Measurements from ENCODE around the gene POLN.

The POLN gene

DNA sequence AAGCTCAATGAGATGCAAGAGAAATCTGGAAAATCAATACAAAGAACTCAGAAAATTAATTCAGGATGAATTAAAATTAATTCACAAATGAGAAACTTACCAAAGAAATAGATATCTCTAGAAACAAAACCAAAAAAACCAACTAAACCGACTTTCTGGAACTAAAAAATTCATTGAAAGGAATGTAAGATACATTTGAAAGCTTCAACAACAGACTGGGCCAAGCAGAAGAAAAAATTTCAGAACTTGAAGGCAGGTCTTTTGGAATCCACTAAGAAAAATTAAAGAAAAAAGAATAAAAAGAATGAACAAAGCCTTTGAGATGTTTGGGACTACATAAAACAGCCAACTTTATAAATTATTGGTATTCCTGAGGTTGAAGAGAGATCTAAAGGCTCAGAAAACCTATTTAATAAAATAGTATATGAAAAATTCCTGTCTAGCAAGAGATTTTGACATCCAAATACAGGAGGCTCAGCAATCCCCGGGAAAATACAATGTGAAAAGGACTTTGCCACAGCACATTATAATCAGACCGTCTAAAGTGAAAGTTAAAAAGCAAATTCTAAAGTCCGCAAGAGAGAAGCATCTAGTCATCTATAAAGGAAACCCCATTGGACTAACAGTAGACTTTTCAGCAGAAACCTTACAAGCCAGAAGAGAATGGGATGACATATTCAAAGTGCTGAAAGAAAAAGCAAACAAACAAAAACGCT, 138.6 kb downstream of the POLN start:
- DNase-seq, result no peak

DNA sequence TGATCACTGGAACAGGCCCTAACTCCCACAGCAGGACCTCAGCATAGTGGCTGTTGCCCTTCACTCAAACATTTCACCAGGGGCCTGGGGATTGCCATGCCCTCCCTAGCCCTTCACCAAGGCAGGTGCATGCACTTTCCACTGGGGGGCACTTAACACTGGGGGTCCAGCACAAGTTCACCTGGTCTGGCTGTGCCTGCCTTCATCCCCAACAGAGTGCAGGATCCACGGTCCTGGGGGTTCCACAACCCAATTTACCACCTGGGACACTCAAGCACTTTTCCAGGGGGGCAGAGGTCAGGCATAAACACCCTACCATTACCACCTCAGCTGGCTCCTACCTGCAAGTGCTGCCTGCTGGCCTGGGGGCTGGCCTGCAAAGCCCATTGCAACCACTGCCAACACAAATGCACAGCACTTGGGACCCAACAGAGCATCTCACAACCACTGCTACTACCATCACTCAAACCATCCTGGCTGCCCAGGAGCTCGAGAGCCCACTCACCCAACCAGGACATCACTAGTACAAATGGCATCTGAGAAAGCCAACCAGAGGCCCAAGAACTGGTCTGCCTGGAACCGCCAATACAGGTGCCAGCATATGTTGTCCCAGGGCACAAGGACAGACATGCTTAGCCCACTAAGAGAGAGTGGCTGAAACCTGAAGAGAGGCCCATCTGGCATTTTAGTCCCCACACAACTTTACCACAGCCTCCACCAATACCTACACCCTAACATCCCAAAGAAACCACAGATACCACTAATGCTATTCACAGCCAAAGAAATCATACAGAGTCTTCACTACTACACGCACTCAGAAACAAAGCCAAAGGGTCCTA, 139.7 kb downstream of the POLN start:
- DNase-seq, result no peak

DNA sequence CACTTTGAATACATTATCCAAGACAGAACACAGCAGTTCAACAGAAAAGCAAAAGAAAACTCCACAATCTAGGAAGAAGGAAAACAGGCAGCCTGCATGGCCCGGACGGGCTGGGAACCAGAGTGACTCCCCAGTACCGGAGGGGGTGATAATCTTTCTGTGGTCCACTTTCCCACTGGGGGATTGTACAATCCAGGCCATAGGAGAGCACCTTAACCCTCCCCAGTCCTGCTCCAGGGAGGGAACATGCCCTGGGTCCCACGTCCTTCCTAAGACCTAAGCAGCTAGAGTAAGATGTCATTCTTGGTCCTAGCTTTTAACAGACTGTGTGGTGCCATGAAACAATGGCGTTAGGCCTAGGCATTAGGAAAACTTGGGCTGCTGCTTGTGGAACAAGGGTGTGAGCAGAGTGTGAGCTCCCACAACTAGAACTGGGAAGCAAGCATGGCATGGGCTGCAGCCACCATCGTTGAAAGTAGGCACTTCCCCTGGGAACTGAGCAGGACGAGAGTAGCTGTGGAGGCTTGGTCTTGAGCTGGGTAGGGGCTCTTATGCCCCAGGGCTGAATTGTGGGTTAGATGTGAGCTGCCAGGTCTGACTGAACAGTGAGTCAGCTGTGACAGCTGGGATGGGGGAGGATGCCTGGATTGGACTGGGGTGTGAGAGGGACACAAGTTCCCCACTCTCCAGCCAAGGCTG, 140.4 kb downstream of the POLN start:
- no peak for DNase-seq

DNA sequence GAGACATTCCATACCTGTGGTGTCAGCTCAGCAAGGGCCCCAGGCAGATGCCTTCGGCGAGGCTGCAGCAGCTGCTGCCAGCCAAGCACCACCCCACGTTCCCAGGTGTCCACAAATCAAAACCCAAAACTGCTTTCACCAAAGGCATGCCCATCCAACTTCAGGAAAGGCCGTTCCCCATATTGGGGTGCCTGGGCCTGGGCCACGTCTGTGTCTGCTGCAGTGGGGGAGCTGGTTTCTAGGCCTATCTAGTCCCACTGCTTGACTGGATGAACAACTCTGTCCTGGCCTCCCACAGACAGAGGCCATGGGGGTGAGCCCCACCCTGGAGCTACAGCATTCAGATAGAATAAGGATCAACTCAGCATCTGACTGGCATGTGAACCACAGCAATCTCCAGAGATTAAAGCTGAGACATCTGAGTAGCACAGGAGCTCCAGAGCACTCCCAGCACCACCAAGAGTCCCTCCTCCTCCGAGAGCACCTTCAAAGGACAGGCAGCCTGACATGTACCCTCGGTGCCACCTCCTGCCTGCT, 145.8 kb downstream of the POLN start:
- DNase-seq, result no peak

DNA sequence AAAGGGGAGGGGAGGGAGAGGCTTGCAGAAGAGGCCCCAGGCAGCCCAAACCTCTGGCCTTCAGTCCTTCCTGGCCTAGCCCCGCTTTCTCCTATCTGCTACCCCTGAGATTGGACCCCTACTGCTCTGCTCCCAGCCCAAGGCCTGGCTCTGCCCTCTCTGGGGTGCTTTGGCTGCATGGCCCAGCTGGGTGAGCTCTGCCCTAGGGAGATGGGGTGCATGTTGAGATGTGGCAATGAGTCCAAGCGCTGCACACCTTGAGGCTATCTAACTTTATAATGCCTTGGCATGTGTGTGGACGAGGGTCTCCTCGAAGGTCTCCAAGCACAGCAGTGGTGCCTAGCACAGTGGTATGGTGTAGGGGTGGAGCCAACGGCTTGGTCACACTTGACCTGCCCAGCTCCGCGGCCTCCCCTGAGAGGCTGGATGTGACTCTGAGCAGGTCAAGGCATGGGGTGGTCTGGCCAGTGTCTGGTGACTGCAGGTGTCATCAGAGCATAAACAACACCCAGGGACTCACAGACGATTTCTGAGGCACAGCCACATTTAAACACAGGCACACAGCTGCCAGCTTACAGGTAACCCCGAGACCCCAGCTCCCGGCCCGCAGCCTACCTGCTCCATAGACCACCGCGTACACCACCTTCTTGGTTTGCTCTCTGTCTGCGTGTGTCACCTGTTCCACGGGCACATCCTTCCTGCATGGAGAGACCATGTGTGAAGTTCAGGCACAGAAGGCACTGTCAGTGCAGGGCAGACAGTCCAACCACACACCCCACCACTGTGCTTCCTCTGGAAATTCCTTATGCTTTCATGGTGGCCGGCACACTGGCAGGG, 146.5 kb downstream of the POLN start:
- no peak for DNase-seq

DNA sequence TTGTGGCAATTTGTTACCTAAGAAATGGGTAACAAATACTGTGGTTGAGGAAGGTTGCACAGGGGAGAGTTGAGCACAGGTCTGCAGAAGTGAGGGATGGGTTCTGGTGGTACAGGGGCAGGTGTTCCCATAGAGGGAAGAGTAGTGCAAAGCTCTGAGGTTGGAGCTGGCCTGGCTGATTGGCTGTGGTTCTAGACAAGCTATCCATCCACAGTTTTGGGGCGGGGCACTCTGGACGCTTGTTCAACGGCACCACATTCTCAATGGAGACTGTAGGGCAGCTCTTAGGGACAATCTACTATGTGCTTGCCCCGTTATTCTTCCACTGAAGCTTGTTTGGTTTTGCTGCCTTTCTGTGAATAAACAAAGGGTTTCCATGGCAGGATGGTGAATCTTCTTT, 147.4 kb downstream of the POLN start:
- no peak for DNase-seq

DNA sequence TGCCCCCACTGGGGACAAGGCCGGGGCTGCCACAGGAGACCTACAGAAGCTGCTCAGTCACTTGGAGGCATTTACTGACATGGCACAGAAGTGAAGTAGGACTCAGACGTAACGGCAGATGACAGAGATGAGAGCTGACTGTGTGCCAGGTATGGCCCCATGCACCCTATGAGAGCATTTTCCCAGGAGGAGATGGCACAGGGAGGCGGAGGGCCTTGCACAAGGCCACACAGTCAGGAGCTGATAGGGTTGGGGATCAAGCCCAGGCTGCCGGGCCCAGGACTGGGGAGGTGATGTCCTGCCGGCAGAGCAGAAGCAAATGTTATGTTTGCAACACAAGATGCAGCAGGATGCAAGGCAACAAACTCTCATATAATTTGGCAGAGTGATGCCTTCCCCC, 148.7 kb downstream of the POLN start:
- no peak for DNase-seq

DNA sequence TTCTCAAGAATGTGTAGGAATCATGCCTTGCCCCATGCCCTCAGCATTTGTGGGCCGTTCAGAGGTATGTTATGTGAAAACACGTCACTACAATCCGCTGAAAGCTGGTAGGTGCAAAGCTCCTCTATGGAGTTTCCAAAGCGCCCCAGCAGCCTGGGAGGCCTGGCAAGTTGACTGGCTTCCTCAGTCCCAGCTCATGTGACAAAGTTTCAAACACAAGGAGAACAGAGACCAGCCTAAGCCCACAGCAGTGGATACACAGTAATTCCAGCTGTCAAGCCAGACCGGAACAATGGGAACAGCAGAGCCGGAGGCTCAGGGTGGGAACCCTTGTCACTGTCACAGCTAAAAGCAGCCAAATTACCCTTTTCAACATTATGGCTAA, 149.3 kb downstream of the POLN start:
- DNase-seq, result no peak

DNA sequence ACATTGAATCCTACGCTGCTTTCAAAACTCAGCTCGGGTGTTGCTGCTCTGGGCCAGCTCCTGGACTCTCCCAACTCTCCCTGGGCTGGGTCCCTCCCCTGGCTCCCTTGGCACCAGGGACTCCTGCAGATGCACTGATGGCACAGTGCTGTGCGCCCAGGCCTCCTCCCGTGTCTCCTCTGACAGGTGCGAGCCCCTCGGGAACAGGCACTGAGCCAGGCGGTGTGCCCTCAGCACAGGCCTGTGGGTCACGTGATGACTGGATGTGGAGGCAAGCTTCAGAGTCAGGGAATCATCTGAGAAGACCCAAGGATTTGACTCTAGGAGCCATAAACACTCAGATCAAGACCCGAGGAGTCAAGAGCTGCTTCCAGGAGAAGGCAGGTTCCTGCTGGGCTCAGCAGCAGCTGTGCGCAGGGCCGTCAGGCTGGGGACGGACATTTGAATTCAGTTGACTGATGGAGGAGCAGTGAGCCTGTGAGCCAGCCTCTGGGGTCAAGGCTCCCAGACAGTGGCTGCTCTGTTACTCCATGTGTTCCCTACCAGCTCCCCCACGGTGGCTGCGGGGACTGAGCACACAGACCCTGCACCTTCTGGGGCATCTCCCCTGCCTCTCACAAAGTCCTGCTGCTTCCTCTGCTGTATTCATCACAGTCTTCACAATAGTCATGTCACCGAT, 149.8 kb downstream of the POLN start:
- no peak for DNase-seq

DNA sequence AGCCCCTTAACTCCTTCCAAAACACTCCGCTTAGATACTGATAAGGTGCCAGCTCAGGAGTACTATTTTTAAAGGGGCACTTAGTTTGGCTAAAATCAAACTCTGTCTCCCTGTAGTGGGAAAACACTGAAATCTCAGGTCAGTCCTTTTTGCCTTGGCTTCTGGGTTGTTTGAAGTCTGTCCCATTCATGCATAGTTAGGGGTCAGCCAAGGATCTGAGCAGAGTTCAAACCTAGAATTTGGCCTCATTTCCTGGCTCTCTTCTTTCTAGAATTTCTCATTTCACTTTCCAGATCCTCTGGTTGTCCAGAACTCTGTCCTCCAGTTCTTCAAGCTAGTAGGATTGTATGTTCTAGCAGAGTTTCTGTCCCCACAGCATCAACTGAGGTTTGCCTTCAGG, 151.3 kb downstream of the POLN start:
- DNase-seq, result no peak

DNA sequence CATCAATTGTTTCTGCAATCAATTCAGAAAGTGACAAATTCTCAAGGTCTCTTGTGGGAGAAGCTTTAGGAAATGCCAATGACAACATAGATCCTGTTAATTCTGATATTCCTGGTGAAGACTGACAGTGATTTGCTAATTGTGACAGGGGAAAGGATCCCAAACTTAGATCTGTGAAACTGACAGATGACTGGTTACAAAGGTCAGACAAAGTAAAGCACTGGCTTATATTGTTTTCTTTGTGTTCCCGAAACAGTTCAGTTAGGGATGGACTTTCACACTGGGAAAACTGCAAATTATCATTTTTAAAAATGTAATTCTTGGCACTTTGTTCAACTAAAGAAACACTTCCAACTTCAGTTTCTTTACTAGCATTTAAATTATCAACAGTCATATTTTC, 152.7 kb downstream of the POLN start:
- DNase-seq, result no peak

DNA sequence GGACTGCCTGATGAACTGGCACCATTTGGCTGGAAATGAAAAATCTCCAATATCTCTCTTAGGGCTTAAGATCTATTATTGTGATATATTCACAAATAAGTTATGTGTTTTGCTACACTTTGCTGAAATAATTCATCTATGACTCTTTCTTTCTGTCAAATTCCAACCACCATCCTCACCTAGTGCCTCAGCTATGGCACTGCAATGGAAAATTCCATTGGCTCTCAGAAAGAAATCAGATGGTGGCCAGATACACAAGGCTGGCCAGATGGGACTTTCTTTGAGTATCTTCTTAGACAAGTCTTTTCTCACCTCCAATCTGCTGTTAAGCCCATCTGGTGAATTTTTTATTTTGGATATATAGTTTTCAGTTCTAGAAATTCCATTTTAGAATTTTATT, 154.8 kb downstream of the POLN start:
- DNase-seq, result no peak

DNA sequence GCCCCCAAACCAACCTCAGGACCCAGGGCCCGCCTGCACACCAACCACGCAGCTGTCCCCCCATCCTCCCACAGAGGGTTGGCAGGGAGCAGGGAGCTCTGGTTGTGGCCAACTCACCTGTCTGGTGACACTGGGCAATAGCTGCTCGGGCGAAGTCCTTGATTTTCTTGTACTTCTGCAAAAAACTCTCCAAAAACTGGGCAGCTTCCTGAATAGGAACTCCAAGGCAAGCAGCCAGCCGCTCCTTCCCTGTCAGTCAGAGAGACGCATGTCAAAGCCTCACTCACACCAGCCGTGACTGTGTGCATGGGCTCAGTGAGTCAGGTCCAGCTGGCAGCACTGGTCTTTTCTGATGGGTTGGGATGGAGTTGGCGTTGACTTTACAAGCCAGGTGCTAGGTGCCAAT, 156.4 kb downstream of the POLN start:
- DNase-seq, result no peak

DNA sequence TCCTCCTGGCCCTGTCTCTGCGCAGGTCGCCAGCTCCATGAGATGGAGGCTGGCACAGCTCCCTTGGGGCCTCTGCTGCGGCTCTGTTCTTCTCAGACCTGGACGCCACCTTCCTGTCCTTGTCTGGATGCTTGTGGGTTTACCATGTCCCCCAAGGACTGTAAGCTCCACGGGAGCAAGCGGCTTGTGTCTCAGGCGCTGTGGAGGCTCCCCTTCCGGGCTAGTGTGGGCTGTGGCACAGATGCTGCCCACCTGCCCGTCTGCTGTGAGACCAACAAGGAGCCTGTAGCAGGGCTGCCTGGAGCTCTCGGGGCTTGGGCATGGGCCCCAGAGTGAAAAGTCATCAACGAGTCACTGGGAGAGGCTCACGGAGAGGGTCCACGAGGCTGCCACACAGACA, 157.6 kb downstream of the POLN start:
- no peak for DNase-seq

DNA sequence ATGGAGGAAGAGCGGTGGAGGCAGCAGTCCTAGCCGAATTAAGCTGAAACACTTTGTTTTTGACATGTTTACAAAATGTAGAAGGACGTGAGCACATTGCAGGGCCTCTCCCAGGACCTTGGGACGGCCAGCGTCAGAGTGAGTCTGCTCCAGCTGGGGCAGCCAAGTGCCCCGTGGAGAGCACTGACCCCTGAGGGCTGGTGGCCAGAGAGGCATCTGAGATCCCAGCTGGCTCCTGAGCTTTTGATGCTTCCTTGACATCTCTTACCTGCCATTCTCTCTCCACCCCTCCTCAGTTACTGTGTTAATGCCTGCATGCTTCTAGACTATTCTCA, 158.1 kb downstream of the POLN start:
- no peak for DNase-seq

DNA sequence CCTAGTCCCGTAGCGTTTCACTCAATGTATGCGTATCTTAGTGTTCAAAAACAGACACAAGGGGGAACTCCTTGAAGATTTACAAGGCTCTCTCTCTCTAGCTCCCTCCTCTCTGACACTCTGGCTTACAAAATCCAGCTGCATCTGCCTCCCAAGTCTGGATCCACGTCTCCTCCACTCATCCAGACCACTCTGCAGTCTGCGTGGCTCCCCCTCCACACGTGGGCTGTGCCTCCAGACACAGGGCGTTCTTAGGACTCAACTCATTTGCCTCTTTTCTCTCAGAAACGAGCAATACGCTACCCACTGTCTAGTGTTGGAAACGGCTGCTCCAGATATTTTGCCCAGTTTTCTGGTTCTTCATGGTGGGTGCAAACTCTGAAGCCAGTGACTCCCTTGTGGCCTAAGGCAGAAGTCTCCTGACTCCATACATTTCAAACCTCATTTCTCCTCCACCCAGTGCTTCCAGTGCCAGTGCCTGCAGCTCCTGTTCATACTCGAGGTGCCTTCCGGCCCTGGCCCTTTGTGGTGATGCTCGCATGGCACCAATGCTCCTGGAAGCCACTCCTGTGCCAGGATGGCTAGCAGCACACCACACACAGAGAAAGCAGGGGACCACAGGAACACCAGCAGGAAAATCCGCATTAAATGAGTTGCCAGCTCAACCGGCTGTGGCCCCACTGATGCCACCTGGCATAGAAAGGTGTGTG, 158.7 kb downstream of the POLN start:
- no peak for DNase-seq

DNA sequence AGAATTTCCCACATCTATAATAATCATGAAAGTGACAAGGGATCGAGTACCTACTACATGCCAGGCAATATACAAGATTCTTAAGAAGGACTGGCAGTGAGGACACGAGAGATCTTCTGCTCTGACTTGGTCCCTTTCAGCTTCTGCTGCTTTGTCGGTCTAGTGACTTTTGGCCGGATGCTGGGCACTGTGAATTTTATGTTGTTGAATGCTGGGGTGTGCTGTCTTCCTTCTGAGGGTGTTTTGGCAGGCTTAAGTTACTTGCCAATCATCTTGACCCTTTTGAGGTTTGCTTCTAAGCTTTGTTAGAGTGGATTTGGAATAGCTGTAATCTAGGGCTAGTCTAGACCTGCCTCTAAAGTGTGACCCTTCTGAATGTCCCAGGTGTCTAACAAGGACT, 159.3 kb downstream of the POLN start:
- no peak for DNase-seq

DNA sequence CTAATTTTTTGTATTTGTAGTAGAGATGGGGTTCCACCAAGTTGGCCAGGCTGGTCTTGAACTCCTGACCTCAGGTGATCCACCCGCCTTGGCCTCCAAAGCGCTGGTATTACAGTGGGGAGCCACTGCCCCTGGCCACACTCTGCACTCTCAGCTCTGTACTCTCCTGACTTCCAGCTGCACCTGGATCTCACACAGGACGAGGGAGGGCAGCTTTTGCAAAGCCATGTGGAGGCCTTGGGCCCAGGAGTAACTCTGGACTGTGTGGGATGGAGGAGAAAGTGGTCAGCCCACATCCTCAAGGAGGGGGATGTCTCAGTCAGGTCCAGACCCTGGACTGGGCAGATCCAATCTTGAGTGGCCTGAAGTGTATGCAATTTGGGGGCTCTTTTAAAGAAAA, 159.8 kb downstream of the POLN start:
- no peak for DNase-seq

DNA sequence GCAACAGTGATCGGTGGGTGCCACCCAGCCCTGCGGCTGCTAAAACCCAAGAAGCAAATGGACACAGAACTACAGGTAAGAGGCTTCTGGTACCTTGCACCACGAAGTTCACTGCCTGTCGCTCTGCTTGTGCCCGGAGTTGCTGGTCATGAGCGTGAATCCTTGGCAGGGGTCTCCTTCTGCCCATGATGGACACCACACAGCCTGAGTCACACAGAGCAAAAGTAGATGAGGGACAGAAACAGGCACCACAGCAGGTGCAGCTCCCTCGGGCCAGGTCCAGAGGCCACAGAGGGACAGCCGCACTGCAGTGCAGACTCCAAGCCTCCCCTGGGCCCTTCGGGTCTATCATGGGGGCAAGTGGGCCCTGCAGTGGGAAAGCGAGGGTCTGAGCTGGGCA, 160.4 kb downstream of the POLN start:
- no peak for DNase-seq

DNA sequence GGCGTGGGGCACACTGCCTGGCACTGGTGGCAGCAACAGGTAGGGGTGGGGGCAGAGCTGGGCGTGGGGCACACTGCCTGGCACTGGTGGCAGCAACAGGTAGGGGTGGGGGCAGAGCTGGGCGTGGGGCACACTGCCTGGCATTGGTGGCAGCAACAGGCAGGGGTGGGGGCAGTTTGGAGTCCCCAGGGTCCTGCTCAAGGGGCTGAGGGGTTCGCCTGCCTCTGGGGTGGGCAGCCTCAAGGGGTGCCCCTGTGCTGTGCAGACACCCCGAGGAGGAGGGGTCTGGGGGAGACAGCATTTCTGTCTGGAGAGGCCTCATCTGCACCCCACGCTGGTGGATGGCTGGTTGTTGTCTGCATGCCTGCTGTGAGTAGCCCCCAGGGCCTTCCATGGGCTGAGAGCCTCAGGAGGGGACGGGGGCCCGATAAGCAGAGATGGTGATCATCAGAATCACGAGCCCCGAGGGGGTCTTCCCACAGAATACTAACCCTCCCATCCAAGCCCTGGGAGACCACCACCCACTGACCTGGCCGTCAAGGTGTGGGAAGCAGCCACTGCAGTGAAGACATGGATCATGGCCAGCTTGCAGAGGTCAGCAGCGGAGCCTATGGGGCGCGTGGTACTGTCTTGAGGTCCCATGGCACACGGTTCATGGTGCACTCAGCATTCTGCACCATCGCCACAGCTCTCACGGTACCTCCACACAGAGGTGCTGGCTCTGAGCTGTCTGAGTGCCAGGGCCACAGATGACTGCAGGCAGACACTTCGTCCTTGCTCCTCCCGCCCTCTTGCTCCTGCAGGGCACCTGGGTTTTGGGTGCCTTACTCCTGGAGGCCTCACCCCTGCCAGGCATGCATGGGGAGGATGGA, 161.3 kb downstream of the POLN start:
- DNase-seq, result no peak

DNA sequence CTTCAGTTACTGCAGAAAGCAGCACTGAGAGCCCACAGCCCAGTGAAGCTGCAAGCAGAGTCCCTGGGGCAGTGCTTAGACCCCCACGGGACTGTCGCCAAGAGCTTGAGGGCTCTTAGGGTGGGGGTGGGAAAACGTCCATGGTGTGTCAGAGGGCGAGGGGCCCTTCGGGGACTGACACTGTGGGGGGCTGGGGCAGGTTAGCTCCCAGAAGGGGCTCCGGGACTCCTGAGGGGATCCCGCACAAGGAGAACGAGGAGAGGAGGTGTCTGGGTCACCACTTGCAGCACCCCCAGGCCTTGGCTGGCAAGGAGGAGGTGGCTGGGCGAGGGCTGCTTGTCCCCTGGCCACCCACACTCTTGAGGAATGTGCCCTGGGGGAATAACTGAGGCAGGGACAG, 162.0 kb downstream of the POLN start:
- no peak for DNase-seq
